SK-N-MC (cell line): ENCODE data around the gene ASIC4.

Experiments
- EZH2 ChIP-seq: fragments of 200-600 bp; sonication (generic); IDR thresholded peaks from one replicate; pipeline ENCODE4 v1.6.1; 2017; ENCODE audit warnings: antibody characterized with exemption
- FOXP2 ChIP-seq: optimal IDR thresholded peaks from 2 replicates; pipeline ENCODE3; 2011; ENCODE audit warnings: mild to moderate bottlenecking, moderate library complexity; ENCODE audit not compliant: insufficient read depth; ENCODE audit errors: extremely low read length, control extremely low read depth
- POLR2AphosphoS5 ChIP-seq: IDR thresholded peaks from 2 replicates; pipeline ENCODE4 v1.6.1; 2012; ENCODE audit warnings: mild to moderate bottlenecking, low read depth, low read length, borderline replicate concordance

- TF ChIP-seq POLR2AphosphoS5 (no peak), EZH2 (no peak), FOXP2 (no peak)
Observed at GRCh38 chr2:219472629-219473187, 41.6 kb upstream of the ASIC4 start.
